GM06990 (cell line): Measurements from ENCODE around the gene GNB1.

ENCODE experiments used
- DNase-seq: peaks from one replicate; pipeline ENCODE4 v3.0.0-alpha.2; 2011; ENCODE audit not compliant: insufficient read length; ENCODE audit errors: extremely low read depth
- H3K27me3 ChIP-seq: replicated peaks from 2 replicates; pipeline ENCODE4 v1.6.0; 2011; ENCODE audit warnings: low read length; ENCODE audit not compliant: control insufficient read depth, insufficient read depth
- H3K36me3 ChIP-seq: 2 replicates; pipeline ENCODE4 v1.5.1; 2011; ENCODE audit warnings: low read length; ENCODE audit not compliant: control insufficient read depth, insufficient read depth
- H3K4me3 ChIP-seq: replicated peaks from 2 replicates; pipeline ENCODE4 v1.5.1; 2011; ENCODE audit warnings: low read depth, mild to moderate bottlenecking, control low read depth, low read length
- TF ChIP-seq, protein P1 (sequence below): IDR thresholded peaks from 2 replicates; pipeline ENCODE4 v1.5.1; 2011; ENCODE audit warnings: low read length, control low read depth, mild to moderate bottlenecking, inconsistent platforms; ENCODE audit not compliant: insufficient read depth, poor library complexity, severe bottlenecking

GNB1 gene

GRCh38 chr1:1890506-1891348, at the start of gene GNB1:
Gene GNB1 (minus strand): TSS chr1:1891087. CDS start chr1:1825453, 65,634 bp downstream.
- Histone ChIP-seq H3K4me3 (peak within 1 kb of the TSS; percentile 90), H3K27me3 (no peaks in the 10 kb centered on the region), H3K36me3 (no peaks in the 10 kb centered on the region; the same call in 1 of the 2 replicates)
- DNase-seq = peak; percentile 94
- TF ChIP-seq, protein P1, sequence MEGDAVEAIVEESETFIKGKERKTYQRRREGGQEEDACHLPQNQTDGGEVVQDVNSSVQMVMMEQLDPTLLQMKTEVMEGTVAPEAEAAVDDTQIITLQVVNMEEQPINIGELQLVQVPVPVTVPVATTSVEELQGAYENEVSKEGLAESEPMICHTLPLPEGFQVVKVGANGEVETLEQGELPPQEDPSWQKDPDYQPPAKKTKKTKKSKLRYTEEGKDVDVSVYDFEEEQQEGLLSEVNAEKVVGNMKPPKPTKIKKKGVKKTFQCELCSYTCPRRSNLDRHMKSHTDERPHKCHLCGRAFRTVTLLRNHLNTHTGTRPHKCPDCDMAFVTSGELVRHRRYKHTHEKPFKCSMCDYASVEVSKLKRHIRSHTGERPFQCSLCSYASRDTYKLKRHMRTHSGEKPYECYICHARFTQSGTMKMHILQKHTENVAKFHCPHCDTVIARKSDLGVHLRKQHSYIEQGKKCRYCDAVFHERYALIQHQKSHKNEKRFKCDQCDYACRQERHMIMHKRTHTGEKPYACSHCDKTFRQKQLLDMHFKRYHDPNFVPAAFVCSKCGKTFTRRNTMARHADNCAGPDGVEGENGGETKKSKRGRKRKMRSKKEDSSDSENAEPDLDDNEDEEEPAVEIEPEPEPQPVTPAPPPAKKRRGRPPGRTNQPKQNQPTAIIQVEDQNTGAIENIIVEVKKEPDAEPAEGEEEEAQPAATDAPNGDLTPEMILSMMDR = no peak

GRCh38 chr1:1940123-1940425, 49.2 kb upstream of the GNB1 start:
- H3K27me3 ChIP-seq = no peaks in the 10 kb centered on the region
- no peak for DNase-seq
- TF ChIP-seq, protein P1 = no peak
- no peak overlapping the region for H3K4me3 ChIP-seq
- H3K36me3 ChIP-seq = no peaks in the 10 kb centered on the region

DNA sequence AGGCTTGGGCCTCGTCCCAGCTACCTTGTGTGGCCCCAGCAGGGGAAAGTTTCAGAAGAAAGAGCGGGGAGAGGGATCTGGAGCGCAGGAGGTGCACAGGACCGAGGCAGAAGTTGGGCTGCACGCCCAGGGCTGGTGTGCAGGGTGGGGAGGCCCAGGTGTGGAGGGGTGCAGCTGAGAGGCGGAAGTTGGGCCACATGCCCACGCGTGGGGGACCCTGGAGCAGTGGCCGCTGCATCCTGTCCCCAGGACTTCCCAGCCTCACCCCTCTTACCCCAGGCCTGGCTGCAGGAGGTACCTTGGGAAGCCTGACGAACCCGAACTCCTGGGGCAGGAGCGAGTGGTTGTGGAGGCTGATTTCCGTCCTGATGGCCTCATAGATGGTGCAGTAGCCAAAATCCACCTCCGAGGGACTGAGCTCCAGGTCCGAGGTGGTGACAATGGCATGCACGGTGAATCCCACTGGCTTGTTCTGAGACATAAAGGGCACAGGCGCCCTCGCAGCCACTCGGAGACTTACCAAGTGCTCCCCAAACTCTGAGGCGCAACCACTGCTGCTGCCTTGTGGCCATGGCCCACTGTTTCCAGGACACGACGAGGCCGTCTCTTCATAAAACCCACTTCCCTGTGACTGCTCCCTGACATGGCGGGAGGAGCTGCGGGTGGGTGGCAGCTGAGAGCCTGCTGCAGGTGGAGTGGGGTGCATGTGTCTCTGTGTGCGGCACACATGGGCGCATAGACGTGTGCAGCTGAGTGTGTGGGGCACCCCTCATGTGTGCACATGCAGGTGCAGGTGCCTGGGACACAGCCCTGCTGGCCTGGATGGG, 48.6 kb upstream of the GNB1 start:
- no peak overlapping the region for H3K4me3 ChIP-seq
- TF ChIP-seq, protein P1 = no peak
- DNase-seq = no peak
- no peaks in the 10 kb centered on the region for H3K36me3 ChIP-seq
- H3K27me3 ChIP-seq = no peaks in the 10 kb centered on the region

GRCh38 chr1:1938613-1939295, 47.9 kb upstream of the GNB1 start:
- Histone ChIP-seq H3K4me3 (no peak overlapping the region), H3K27me3 (no peaks in the 10 kb centered on the region), H3K36me3 (no peaks in the 10 kb centered on the region)
- TF ChIP-seq, protein P1 = no peak
- DNase-seq = no peak

DNA sequence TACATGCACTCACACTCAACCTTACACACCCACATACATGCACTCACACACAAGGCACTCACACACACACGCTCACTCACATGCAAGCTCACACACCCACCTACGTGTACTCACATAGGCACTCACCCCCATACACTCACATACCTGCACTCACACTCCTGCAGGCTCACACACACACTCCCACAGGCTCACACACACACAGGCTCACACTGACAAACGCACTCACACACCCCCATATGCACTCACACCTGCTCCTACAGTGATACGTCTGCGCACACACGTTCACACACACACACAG, 47.3 kb upstream of the GNB1 start:
- Histone ChIP-seq H3K4me3 (no peak overlapping the region), H3K27me3 (no peaks in the 10 kb centered on the region), H3K36me3 (no peaks in the 10 kb centered on the region)
- no peak for DNase-seq
- TF ChIP-seq, protein P1 = no peak
